HEK293 (cell line): ENCODE measurements around the gene VWF.

Experiments
- ATF2 ChIP-seq: fragments of 450-650 bp; formaldehyde crosslinking; IDR thresholded peaks from 2 replicates; pipeline ENCODE4 v1.5.1; 2016; ENCODE audit warnings: missing biosample characterization, missing genetic modification characterization, low read depth
- BCL11A ChIP-seq: fragments of 450-650 bp; formaldehyde crosslinking; IDR thresholded peaks from 2 replicates; pipeline ENCODE4 v1.5.1; 2016; ENCODE audit warnings: low read depth, missing biosample characterization, missing genetic modification characterization
- CTCF ChIP-seq: fragments of 450-650 bp; formaldehyde crosslinking; IDR thresholded peaks from 2 replicates; pipeline ENCODE4 v1.5.1; 2016; ENCODE audit warnings: missing biosample characterization, missing genetic modification characterization
- KLF7 ChIP-seq: fragments of 450-650 bp; formaldehyde crosslinking; IDR thresholded peaks from 2 replicates; pipeline ENCODE4 v1.5.1; 2016; ENCODE audit warnings: missing biosample characterization, missing genetic modification characterization, borderline replicate concordance
- KLF8 ChIP-seq: fragments of 450-650 bp; formaldehyde crosslinking; IDR thresholded peaks from 2 replicates; pipeline ENCODE4 v1.5.1; 2016; ENCODE audit warnings: missing biosample characterization, missing genetic modification characterization
- MZF1 ChIP-seq: fragments of 450-650 bp; formaldehyde crosslinking; IDR thresholded peaks from 2 replicates; pipeline ENCODE4 v1.5.1; 2017; ENCODE audit warnings: missing biosample characterization, missing genetic modification characterization, borderline replicate concordance
- REST ChIP-seq: fragments of 450-650 bp; formaldehyde crosslinking; IDR thresholded peaks from 2 replicates; pipeline ENCODE4 v1.5.1; 2016; ENCODE audit warnings: missing biosample characterization, missing genetic modification characterization
- TCF7L2 ChIP-seq: IDR thresholded peaks from 2 replicates; pipeline ENCODE4 v1.6.1; 2011; ENCODE audit warnings: low read depth, mild to moderate bottlenecking, inconsistent platforms, low read length, moderate library complexity, borderline replicate concordance
- ZBTB1 ChIP-seq: fragments of 450-650 bp; formaldehyde crosslinking; IDR thresholded peaks from 2 replicates; pipeline ENCODE4 v1.5.1; 2016; ENCODE audit warnings: missing biosample characterization, missing genetic modification characterization
- ZNF146 ChIP-seq: fragments of 450-650 bp; formaldehyde crosslinking; IDR thresholded peaks from 2 replicates; pipeline ENCODE4 v1.5.1; 2016; ENCODE audit warnings: missing biosample characterization, missing genetic modification characterization
- ZNF18 ChIP-seq: fragments of 450-650 bp; formaldehyde crosslinking; IDR thresholded peaks from 2 replicates; pipeline ENCODE4 v1.5.1; 2016; ENCODE audit warnings: missing biosample characterization, missing genetic modification characterization
- ZNF626 ChIP-seq: fragments of 450-650 bp; sonication (Bioruptor Pico); formaldehyde crosslinking; IDR thresholded peaks from 2 replicates; pipeline ENCODE4 v1.5.1; 2018; ENCODE audit warnings: missing biosample characterization, missing genetic modification characterization, inconsistent platforms
- ZNF792 ChIP-seq: fragments of 450-650 bp; formaldehyde crosslinking; IDR thresholded peaks from 2 replicates; pipeline ENCODE4 v1.5.1; 2016; ENCODE audit warnings: missing biosample characterization, missing genetic modification characterization
- TF ChIP-seq, protein P1 (sequence below): fragments of 450-650 bp; formaldehyde crosslinking; conservative IDR thresholded peaks from 2 replicates; pipeline ENCODE4 v1.5.1; 2016; ENCODE audit warnings: low read depth, missing biosample characterization, missing genetic modification characterization

- TF ChIP-seq TCF7L2 (no peak), MZF1 (tag by site-specific recombination) (no peak), ZNF146 (tag by site-specific recombination) (no peak), CTCF (tag by site-specific recombination) (no peak), KLF8 (tag by site-specific recombination) (no peak), ZNF18 (tag by site-specific recombination) (no peak), BCL11A (no peak), ZNF626 (tag by site-specific recombination) (no peak), ZBTB1 (no peak), REST (tag by site-specific recombination) (no peak), ZNF792 (tag by site-specific recombination) (no peak), ATF2 (no peak), KLF7 (tag by site-specific recombination) (no peak)
- TF ChIP-seq, protein P1, sequence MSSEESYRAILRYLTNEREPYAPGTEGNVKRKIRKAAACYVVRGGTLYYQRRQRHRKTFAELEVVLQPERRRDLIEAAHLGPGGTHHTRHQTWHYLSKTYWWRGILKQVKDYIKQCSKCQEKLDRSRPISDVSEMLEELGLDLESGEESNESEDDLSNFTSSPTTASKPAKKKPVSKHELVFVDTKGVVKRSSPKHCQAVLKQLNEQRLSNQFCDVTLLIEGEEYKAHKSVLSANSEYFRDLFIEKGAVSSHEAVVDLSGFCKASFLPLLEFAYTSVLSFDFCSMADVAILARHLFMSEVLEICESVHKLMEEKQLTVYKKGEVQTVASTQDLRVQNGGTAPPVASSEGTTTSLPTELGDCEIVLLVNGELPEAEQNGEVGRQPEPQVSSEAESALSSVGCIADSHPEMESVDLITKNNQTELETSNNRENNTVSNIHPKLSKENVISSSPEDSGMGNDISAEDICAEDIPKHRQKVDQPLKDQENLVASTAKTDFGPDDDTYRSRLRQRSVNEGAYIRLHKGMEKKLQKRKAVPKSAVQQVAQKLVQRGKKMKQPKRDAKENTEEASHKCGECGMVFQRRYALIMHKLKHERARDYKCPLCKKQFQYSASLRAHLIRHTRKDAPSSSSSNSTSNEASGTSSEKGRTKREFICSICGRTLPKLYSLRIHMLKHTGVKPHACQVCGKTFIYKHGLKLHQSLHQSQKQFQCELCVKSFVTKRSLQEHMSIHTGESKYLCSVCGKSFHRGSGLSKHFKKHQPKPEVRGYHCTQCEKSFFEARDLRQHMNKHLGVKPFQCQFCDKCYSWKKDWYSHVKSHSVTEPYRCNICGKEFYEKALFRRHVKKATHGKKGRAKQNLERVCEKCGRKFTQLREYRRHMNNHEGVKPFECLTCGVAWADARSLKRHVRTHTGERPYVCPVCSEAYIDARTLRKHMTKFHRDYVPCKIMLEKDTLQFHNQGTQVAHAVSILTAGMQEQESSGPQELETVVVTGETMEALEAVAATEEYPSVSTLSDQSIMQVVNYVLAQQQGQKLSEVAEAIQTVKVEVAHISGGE = no peak
Observed at GRCh38 chr12:6123258-6123657, 1.2 kb downstream of the VWF start.
